ENCODE measurements around the gene ARHGEF7. TPM values are rescaled to one million over a fixed set of nuclear protein-coding genes. Genes with fewer than 3 reads are reported as not detected.

Gene ARHGEF7
- total RNA-seq, 1 donor from 2014 or later, result 63.7 TPM

DNA sequence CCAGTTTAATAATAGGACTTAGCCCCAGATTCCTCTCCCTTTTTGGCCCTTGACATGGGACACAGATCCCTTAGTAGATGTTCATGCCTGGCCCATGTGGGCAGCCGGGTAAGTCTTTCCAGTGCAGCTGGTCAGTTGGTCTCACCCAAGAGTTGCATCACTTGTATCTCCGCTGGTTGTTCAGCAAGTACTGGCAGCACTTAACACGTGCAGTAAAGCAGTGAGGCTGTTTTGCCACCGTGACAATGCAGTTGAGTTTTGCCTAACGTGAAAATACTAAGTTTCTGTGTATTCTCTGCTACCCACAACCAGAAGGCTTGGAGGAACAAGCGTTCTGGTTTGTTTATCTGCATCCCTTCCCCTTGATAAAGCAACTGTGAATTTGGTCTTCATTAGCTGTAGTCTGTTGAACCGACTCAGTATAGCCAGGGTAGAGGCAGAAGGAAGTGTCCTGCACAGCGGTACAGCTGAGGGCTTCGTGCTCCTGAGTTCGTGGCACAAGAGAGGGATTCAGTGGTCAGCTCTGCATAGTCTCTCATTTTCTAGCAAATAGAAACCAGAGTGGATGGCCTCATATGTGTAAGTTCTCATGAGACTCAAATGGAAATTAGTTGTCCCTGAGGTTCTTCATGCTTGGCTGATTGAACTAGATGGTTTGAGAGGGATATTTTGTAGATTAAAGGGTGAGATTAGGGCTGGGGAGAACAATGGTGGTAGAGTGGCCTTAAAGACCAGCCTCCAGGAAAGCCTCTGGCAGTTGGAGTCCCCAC is 50.3 kb downstream of the ARHGEF7 start:
- TF ChIP-seq, protein P1, sequence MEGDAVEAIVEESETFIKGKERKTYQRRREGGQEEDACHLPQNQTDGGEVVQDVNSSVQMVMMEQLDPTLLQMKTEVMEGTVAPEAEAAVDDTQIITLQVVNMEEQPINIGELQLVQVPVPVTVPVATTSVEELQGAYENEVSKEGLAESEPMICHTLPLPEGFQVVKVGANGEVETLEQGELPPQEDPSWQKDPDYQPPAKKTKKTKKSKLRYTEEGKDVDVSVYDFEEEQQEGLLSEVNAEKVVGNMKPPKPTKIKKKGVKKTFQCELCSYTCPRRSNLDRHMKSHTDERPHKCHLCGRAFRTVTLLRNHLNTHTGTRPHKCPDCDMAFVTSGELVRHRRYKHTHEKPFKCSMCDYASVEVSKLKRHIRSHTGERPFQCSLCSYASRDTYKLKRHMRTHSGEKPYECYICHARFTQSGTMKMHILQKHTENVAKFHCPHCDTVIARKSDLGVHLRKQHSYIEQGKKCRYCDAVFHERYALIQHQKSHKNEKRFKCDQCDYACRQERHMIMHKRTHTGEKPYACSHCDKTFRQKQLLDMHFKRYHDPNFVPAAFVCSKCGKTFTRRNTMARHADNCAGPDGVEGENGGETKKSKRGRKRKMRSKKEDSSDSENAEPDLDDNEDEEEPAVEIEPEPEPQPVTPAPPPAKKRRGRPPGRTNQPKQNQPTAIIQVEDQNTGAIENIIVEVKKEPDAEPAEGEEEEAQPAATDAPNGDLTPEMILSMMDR (IDR thresholded peaks at IDR 0.05), result no peak
- H3K4me3 ChIP-seq, result no peak overlapping the region
- H3K9me3 ChIP-seq, result no peaks in the 10 kb centered on the region
- peaks cover 9% of the 10 kb centered on the region for H3K36me3 ChIP-seq
- ATAC-seq (no peak), DNase-seq (no peak)
- H3K27me3 ChIP-seq (ENCODE audit: low read depth), result no peaks in the 10 kb centered on the region
- intact Hi-C loops (cut with DNase I), result no loop called here
- no peak overlapping the region for H3K27ac ChIP-seq
- H3K4me1 ChIP-seq, result peaks cover 44% of the 10 kb centered on the region

DNA sequence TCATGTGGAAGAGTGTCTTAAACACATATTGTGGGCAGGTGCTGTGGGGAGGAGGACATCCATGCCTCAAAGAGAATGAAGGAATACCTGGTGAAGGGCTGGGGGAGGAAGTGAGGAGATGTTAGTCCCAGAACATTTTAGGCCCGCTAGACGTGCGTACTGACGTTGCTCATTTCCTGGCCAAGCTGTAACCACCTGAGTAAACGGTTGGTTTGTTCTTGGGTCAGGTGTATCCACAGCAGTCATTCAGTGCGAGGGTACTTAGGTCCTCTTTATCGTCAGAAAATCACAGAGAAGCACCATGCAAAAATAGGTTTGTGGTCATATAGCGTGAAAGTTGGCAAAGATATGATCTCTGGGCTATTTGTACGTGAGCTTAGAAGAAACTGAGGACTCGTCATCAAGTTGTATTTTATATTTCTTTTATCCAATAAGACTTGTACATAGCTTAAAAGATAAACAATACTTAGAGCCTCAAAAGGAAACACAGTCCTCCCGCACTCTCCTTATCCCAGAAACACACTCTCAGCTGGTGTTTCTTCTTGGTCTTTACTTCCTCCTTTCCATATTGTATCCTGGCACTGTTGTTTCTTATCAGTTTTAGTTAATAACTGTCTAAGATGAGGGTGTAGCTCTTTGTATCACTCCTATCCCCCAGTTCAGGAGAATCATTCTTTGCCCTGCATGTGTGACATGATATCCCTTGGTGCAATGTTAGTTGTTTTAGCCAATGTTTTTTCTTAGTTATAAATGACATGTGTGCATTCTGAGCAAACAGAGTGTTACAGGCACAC is 52.0 kb downstream of the ARHGEF7 start:
- intact Hi-C loops (cut with DNase I), result no loop called here
- H3K27ac ChIP-seq, result no peak overlapping the region
- no peak for ATAC-seq

DNA sequence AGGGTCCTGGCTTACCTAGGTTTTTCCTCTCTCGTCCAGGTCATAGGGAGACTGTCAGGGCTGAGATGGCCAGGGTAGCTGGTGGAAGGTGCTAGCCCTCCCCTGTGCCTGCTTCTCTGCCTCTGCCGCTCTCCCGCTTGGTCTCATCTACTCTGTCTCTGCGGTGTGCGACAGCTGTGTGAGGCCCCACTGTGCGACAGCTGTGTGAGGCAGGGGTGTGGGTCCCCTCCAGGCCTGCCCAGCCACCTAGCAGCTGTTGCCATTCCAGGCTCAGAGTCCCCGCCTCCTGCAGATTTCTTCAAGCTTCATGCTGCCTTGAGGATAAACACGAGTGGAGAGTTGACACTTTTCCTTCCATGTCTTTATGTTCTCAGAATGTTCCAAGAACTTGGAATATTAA is 53.0 kb downstream of the ARHGEF7 start:
- ATAC-seq (no peak), DNase-seq (no peak)
- Histone ChIP-seq H3K4me1 (peaks cover 39% of the 10 kb centered on the region), H3K27ac (no peak overlapping the region), H3K27me3 (ENCODE audit: low read depth) (no peaks in the 10 kb centered on the region), H3K36me3 (peaks cover 9% of the 10 kb centered on the region), H3K9me3 (no peaks in the 10 kb centered on the region), H3K4me3 (no peak overlapping the region)
- TF ChIP-seq, protein P1 (IDR thresholded peaks at IDR 0.05), result no peak
- intact Hi-C loops (cut with DNase I), result no loop called here

More for the DNA sequence above, 52.0 kb downstream of the ARHGEF7 start:
- H3K4me1 ChIP-seq, result peaks cover 49% of the 10 kb centered on the region
- TF ChIP-seq, protein P1 (IDR thresholded peaks at IDR 0.05), result no peak
- no peaks in the 10 kb centered on the region for H3K9me3 ChIP-seq
- H3K36me3 ChIP-seq, result peaks cover 5% of the 10 kb centered on the region
- no peak for DNase-seq
- no peak overlapping the region for H3K4me3 ChIP-seq
- H3K27me3 ChIP-seq (ENCODE audit: low read depth), result no peaks in the 10 kb centered on the region

DNA sequence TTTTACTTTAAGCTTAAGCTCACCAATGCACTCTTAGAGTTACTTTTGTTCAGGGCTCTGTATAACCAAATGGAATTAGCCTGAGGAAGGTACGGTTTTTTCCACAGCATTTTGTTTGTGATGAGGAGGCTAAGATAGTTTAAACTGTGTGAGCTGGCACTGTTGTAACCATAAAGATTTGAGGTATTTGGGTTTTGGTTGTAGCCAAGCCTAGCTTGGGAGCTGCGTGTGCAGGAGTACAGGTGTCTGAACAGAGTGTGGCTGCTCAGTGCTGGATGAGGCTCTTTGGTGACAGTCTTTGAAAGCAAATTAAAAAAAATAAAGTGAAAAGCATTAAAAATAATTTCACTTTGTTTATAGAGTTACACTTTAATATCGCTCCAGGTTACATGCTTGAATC is 56.0 kb downstream of the ARHGEF7 start:
- no peaks in the 10 kb centered on the region for H3K9me3 ChIP-seq
- H3K27ac ChIP-seq, result no peak overlapping the region
- ATAC-seq, result no peak
- H3K4me3 ChIP-seq, result no peak overlapping the region
- H3K4me1 ChIP-seq, result peaks cover 32% of the 10 kb centered on the region
- no peak for DNase-seq
- intact Hi-C loops (cut with DNase I), result no loop called here
- no peaks in the 10 kb centered on the region for H3K27me3 ChIP-seq (ENCODE audit: low read depth)
- H3K36me3 ChIP-seq, result peaks cover 6% of the 10 kb centered on the region
- TF ChIP-seq, protein P1 (IDR thresholded peaks at IDR 0.05), result no peak

DNA sequence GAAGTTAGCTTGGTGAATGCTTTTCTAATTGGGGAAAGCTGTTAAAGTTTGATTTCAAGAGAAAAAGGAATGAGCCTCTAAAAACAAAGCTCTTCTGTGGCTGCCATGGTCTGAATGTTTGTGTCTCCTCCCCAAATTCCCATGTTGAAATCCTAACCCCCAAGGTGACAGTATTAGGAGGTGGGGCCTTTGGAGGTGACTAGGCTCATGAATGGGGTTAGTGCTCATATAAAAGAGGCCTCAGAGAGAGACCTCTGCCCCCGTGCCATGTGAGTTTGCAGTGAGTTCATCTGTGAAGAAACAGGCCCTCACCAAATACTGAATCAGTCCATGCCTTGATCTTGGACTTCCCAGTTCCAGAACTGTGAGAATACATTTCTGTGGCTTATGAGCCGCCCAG is 56.5 kb downstream of the ARHGEF7 start:
- Histone ChIP-seq H3K4me1 (peaks cover 31% of the 10 kb centered on the region), H3K27ac (no peak overlapping the region), H3K27me3 (ENCODE audit: low read depth) (no peaks in the 10 kb centered on the region), H3K4me3 (no peak overlapping the region), H3K36me3 (peaks cover 6% of the 10 kb centered on the region), H3K9me3 (no peaks in the 10 kb centered on the region)
- TF ChIP-seq, protein P1 (IDR thresholded peaks at IDR 0.05), result no peak
- no peak for ATAC-seq
- DNase-seq, result no peak
- intact Hi-C loops (cut with DNase I), result no loop called here

All from lower lobe of right lung (tissue), 2 donors.